HG03066 (cell line): ENCODE results near the gene FAM228A.
"Not testable (repeated sequence)": the region's sequence is repeated elsewhere in the genome, so short reads cannot be mapped to it uniquely, and the experiment has no call there.

Experiments used
- ATAC-seq: cut with Tn5 transposase; IDR thresholded peaks from one replicate; pipeline ENCODE4 v1.9.1; 2021; ENCODE audit warnings: low read depth; ENCODE audit not compliant: unreplicated experiment

Gene FAM228A

GRCh38 chr2:24174851-24175277 is at the start of gene FAM228A:
Gene FAM228A, plus strand, starts transcription at chr2:24175053. Its CDS starts 428 bp downstream, at chr2:24175481.
- no peak for ATAC-seq

- no peak for ATAC-seq
Measured at GRCh38 chr2:24125956-24126355, 48.9 kb upstream of the FAM228A start.

- no peak for ATAC-seq
Measured at GRCh38 chr2:24132543-24132942, 42.3 kb upstream of the FAM228A start.

- ATAC-seq, result not testable (repeated sequence)
Measured at GRCh38 chr2:24140305-24140704, 34.5 kb upstream of the FAM228A start.

GRCh38 chr2:24147364-24147763 is 27.5 kb upstream of the FAM228A start:
- no peak for ATAC-seq

- ATAC-seq, result no peak
Measured at GRCh38 chr2:24152413-24153197, 22.2 kb upstream of the FAM228A start.

- ATAC-seq, result no peak
Measured at GRCh38 chr2:24153478-24153877, 21.4 kb upstream of the FAM228A start.

- no peak for ATAC-seq
Measured at GRCh38 chr2:24158131-24158530, 16.7 kb upstream of the FAM228A start.

GRCh38 chr2:24159708-24160107 is 15.1 kb upstream of the FAM228A start:
- ATAC-seq, result no peak

- ATAC-seq, result no peak
Measured at GRCh38 chr2:24160761-24161160, 14.1 kb upstream of the FAM228A start.

GRCh38 chr2:24162494-24162893 is 12.4 kb upstream of the FAM228A start:
- no peak for ATAC-seq

GRCh38 chr2:24163186-24163585 is 11.7 kb upstream of the FAM228A start:
- ATAC-seq, result no peak

GRCh38 chr2:24163601-24164000 is 11.3 kb upstream of the FAM228A start:
- no peak for ATAC-seq

GRCh38 chr2:24164416-24164973 is 10.4 kb upstream of the FAM228A start:
- no peak for ATAC-seq

- ATAC-seq, result no peak
Measured at GRCh38 chr2:24169023-24169422, 5.8 kb upstream of the FAM228A start.

- no peak for ATAC-seq
Measured at GRCh38 chr2:24175631-24176187, 856 bp downstream of the FAM228A start.

- no peak for ATAC-seq
Measured at GRCh38 chr2:24176326-24176725, 1.5 kb downstream of the FAM228A start.

GRCh38 chr2:24179683-24180082 is 4.8 kb downstream of the FAM228A start:
- no peak for ATAC-seq

GRCh38 chr2:24181849-24182248 is 7.0 kb downstream of the FAM228A start:
- no peak for ATAC-seq

- ATAC-seq, result no peak
Measured at GRCh38 chr2:24182507-24182906, 7.7 kb downstream of the FAM228A start.

- no peak for ATAC-seq
Measured at GRCh38 chr2:24183366-24184069, 8.7 kb downstream of the FAM228A start.
